GM12801 (cell line): ENCODE results near the gene PARP6.

ENCODE experiments used
- CTCF ChIP-seq: IDR thresholded peaks from one replicate; pipeline ENCODE4 v1.5.1; 2011; ENCODE audit warnings: control low read depth; ENCODE audit not compliant: insufficient read length; ENCODE audit errors: extremely low read depth

The PARP6 gene

GRCh38 chr15:72313448-72313840, 41.1 kb upstream of the PARP6 start:
- TF ChIP-seq CTCF, result no peak

- TF ChIP-seq CTCF, result no peak
Measured at GRCh38 chr15:72312605-72313447, 40.5 kb upstream of the PARP6 start.

GRCh38 chr15:72307026-72307425, 34.7 kb upstream of the PARP6 start:
- TF ChIP-seq CTCF, result no peak

GRCh38 chr15:72306211-72306785, 33.9 kb upstream of the PARP6 start:
- no peak for TF ChIP-seq CTCF

GRCh38 chr15:72304596-72304995, 32.2 kb upstream of the PARP6 start:
- TF ChIP-seq CTCF, result no peak

GRCh38 chr15:72302955-72303354, 30.6 kb upstream of the PARP6 start:
- no peak for TF ChIP-seq CTCF

GRCh38 chr15:72289597-72290325, 17.4 kb upstream of the PARP6 start:
- no peak for TF ChIP-seq CTCF
